Measurements from ENCODE around the gene ZNF678.

DNA sequence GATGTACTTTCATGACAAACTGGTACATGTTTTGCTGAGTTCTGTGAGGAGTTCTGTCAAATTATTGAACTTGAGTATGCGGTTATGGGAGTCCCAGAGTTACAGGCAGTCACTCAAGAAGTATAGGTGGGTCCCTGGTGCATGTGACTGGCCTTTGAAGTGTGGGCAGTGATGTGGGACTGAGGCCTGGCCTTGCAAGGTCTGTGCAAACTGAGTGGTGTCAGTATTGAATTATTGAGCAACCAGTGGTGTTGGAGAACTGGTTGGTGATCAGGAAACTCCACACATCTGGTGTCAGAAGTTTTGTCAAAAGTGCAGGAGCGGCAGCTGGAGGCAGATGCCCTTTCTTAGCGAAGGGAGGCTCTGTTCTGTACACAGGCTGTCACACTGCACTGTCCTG lies 5.2 kb downstream of the ZNF678 start:
- TF ChIP-seq POLR2AphosphoS5 (IDR thresholded peaks at IDR 0.05; ENCODE audit: borderline replicate concordance, low read depth, low read length), result no peak
- no peak for TF ChIP-seq EZH2 (IDR thresholded peaks at IDR 0.05)

Data from SK-N-MC (cell line).